Right lobe of liver (tissue), 6 donors: ENCODE results near the gene HGD. TPM values are rescaled to one million over a fixed set of nuclear protein-coding genes. Genes with fewer than 3 reads are reported as not detected.

Experiments used
- ATAC-seq, 4 donors: fragments of 200-7000 bp; cut with Tn5 transposase; one replicate each; pipeline ENCODE4 v1.9.1; 2020; ENCODE audit warnings: mild to moderate bottlenecking in 4 of 4, moderate library complexity in 4 of 4
- DNase-seq, 3 donors: peaks; one replicate each; pipeline ENCODE4 v3.0.0-alpha.2; 2020
- H3K27ac ChIP-seq, 3 donors: fragments of 200-600 bp; one replicate each; pipeline ENCODE4 v1.8.0; 2022
- H3K27me3 ChIP-seq, 2 donors: fragments of 200-600 bp; one replicate each; pipeline ENCODE4 v1.8.0; 2022
- H3K36me3 ChIP-seq, 4 donors: fragments of 200-600 bp; sonication (generic) in 1 of 4; one replicate each; pipeline versions ENCODE4 v1.5.1 to v1.8.0; 2017 to 2022; ENCODE audit warnings: control low read depth in 1 of 4
- H3K4me1 ChIP-seq, 4 donors: fragments of 200-600 bp; sonication (generic) in 1 of 4; one replicate each; pipeline versions ENCODE4 v1.5.1 to v1.8.0; 2017 to 2022; ENCODE audit warnings: control low read depth in 1 of 4
- H3K4me3 ChIP-seq, 3 donors: fragments of 200-600 bp; one replicate each; pipeline ENCODE4 v1.8.0; 2022
- H3K9me3 ChIP-seq, 4 donors: fragments of 200-600 bp; sonication (generic) in 1 of 4; one replicate each; pipeline versions ENCODE4 v1.5.1 to v1.8.0; 2017 to 2022; ENCODE audit warnings: control low read depth in 1 of 4
- POLR2A ChIP-seq: fragments of 450-650 bp; IDR thresholded peaks from one replicate; pipeline ENCODE4 v1.6.1; 2017; ENCODE audit warnings: antibody characterized with exemption, mild to moderate bottlenecking
- WGBS: methylation state at CpG from one replicate; pipeline ENCODE4 v1.1.6; 2018; ENCODE audit warnings: low coverage, low lambda C conversion rate; ENCODE audit not compliant: insufficient coverage; ENCODE audit errors: missing lambda C conversion rate; 5-methylcytosine and 5-hydroxymethylcytosine counted together
- intact Hi-C, 2 donors: fragments of 100-400 bp; cut with DNase I; formaldehyde crosslinking; loops; one replicate each; pipeline versions ENCODE4 v1.11.2 to v1.14.1; 2022
- total RNA-seq, 6 experiments: library from RNA; depleted of rRNA in 2 of 6; stranded (reverse); fragments of >200 nt in 2 of 6; fragmentation: NEBNext Ultra II Directional in 3 of 6; extraction: Animal tissue kit (Norgen Biotek cat#: 25700) in 3 of 6; gene quantifications; one replicate each; pipeline versions ENCODE4 v1.1.0 to v1.2.4, GENCODE V29; 2016 to 2023
- TF ChIP-seq, protein P1 (sequence below), 4 donors: fragments of 200-600 bp in 3 of 4; fragments of 450-650 bp in 1 of 4; IDR thresholded peaks; one replicate each; pipeline versions ENCODE4 v1.5.1 to v1.8.0; 2016 to 2022; ENCODE audit warnings: antibody characterized with exemption in 4 of 4, mild to moderate bottlenecking in 2 of 4
- donor health status: DM: no; HTN: yes; CAD: no.
- donor health status: DM: no; HTN: no; CAD: no.
- donor health status: DM: no; HTN: no; CAD: no.
- donor health status: DM: no; HTN: yes; CAD: no.
- donor health status: DM: no; HTN: yes; CAD: no.

The HGD gene
- total RNA-seq, 6 experiments from 2014 or later = 117 to 610 (median 341) TPM

DNA sequence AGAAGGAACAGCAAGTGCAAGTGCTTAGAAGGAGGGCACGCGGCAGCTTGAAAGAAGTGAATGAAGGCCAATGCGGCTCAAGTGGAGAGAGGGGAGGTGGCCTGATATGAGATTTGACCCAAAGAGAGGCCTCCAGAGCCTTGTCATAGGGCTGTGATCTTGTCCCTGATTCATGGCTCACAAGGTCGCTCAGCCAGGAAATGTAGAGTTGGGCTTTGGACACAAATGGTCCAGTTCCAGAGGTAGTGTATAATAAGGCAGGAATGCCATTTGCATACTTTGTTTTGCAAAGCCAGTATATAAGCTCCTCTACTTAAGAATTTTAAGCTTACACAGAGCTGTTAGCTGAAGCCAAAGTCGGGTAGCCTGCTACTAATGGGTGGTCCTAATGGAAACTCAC, 33.7 kb downstream of the HGD start:
- Histone ChIP-seq H3K27me3 (no peaks in the 10 kb centered on the region), H3K4me3 (no peak overlapping the region), H3K4me1 (no peaks in the 10 kb centered on the region), H3K9me3 (no peaks in the 10 kb centered on the region), H3K36me3 (peaks cover 0 to 98% (median 48%) of the 10 kb centered on the region in 4 donors), H3K27ac (no peak overlapping the region)
- no peak for TF ChIP-seq POLR2A
- TF ChIP-seq, protein P1, sequence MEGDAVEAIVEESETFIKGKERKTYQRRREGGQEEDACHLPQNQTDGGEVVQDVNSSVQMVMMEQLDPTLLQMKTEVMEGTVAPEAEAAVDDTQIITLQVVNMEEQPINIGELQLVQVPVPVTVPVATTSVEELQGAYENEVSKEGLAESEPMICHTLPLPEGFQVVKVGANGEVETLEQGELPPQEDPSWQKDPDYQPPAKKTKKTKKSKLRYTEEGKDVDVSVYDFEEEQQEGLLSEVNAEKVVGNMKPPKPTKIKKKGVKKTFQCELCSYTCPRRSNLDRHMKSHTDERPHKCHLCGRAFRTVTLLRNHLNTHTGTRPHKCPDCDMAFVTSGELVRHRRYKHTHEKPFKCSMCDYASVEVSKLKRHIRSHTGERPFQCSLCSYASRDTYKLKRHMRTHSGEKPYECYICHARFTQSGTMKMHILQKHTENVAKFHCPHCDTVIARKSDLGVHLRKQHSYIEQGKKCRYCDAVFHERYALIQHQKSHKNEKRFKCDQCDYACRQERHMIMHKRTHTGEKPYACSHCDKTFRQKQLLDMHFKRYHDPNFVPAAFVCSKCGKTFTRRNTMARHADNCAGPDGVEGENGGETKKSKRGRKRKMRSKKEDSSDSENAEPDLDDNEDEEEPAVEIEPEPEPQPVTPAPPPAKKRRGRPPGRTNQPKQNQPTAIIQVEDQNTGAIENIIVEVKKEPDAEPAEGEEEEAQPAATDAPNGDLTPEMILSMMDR (IDR thresholded peaks at IDR 0.05) = no peak
- WGBS = 77% methylated on average over 3 of the region's 5 CpGs
- no peak for DNase-seq
- ATAC-seq = no peak
- intact Hi-C loops = no loop called here

DNA sequence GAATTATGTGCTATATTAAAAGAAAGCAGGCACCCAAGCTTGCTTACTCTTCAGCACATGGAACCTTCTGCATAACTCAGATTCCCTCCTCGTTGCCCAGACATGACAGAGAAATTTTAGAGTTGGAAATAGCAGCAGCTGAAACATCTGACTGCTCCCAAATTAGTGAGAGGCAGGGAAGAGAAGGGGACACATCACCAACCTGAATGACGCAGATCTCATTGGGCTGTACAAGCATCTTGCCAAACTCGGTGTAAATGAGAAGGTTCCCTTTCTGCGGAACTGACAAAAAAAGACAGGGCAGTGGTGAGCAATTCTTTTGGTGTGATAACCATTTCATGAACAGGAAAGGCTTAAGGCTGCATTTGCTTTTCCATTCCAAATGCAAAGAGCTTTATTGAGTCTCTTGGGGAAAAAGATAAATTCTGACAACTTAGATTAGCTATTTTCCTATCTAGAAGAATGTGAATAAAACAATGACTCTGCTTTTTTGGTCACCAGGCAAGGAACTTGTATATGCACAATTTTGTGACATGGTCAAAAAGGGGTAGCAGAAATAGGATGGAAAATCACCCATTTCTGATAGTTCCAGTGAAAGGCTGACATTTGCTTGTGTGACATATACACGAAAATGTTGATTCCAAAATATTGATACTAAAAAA, 35.1 kb downstream of the HGD start:
- Histone ChIP-seq H3K27me3 (no peaks in the 10 kb centered on the region), H3K9me3 (no peaks in the 10 kb centered on the region), H3K36me3 (peaks cover 0 to 98% (median 44%) of the 10 kb centered on the region in 4 donors), H3K4me3 (no peak overlapping the region), H3K27ac (no peak overlapping the region), H3K4me1 (no peaks in the 10 kb centered on the region)
- TF ChIP-seq POLR2A = no peak
- TF ChIP-seq, protein P1 (IDR thresholded peaks at IDR 0.05) = no peak
- DNase-seq = no peak
- 82% methylated on average over 5 of the region's 5 CpGs for WGBS
- ATAC-seq = no peak
- intact Hi-C loops = no loop called here

DNA sequence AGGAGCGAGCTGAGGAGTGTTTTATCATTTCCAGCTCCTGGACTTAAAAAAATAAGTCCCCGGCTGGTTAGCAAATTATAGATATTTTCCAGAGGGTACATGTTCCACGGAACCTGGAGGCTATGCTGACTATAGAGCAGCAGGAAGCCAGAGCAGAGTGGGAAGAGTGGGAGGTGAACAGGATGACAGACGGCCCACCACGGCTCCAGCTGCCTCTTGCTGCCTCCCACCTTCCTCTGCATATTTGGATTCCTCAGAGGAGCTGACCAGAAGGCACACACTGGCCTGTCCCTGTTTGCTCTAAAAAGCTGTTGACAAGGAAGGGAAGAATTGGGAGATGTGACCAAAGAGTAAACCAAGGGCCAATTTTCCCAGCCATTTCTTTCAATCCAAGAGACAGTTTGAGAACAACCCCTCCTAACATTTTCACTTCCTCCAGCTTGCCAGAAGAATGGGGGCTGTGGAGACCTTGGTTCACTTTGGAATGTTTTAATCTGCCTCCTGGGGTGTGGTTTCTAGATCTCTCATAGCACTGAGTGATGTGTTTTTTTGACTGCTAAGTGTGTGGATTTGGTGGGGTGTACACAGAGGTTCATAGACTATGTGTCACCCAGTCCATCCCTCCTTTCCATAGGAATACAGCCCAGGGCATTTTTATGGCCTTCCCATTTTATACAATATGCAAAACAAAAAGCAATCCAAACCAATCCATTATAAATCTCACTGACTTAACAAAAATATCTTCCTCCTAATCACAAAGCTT, 36.8 kb downstream of the HGD start:
- no peak overlapping the region for H3K27ac ChIP-seq
- intact Hi-C loops = no loop called here
- TF ChIP-seq, protein P1 (IDR thresholded peaks at IDR 0.05) = no peak
- TF ChIP-seq POLR2A = no peak
- ATAC-seq = no peak
- H3K27me3 ChIP-seq = no peaks in the 10 kb centered on the region
- no peak overlapping the region for H3K4me3 ChIP-seq
- no peak for DNase-seq
- H3K36me3 ChIP-seq = peaks cover 0 to 98% (median 43%) of the 10 kb centered on the region in 4 donors
- 63% methylated on average over 3 of the region's 5 CpGs for WGBS
- H3K9me3 ChIP-seq = no peaks in the 10 kb centered on the region
- H3K4me1 ChIP-seq = no peaks in the 10 kb centered on the region

DNA sequence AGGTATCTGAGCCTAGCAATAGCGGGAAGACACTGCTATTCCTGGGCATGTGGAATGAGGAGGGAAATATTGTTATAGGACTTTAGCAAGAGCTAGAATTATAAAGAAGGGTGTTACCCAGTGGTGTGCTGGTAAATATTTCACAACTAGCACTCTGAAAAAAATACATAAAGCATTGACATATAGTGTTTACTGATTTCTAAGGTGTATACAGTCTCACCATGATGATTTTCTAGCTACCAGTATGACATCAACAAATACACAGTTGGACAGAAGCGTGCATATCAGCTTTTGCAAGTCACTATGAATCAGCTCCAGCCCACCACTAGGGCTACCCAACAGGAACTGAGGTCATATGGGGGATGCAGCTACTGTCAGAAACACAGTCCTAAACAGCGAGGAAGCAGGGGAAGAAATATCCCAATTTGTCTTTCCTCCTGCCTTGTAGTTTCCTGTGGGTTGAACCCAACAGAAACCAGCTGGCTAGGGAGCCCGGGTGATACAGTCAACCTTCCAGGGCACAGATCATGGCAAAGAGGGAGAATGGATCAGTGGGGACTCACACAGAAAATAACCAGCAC, 39.6 kb downstream of the HGD start:
- Histone ChIP-seq H3K4me3 (no peak overlapping the region), H3K27me3 (no peaks in the 10 kb centered on the region), H3K27ac (no peak overlapping the region), H3K4me1 (peaks cover 0 to 7% (median 0%) of the 10 kb centered on the region in 4 donors), H3K9me3 (no peaks in the 10 kb centered on the region), H3K36me3 (peaks cover 0 to 94% (median 35%) of the 10 kb centered on the region in 4 donors)
- DNase-seq = no peak
- WGBS = 37% methylated on average over 4 of the region's 4 CpGs
- intact Hi-C loops = no loop called here
- TF ChIP-seq, protein P1 (IDR thresholded peaks at IDR 0.05) = no peak
- TF ChIP-seq POLR2A = no peak
- ATAC-seq = peak in 1 of 4 donors; percentile 28
